Right lobe of liver (tissue), 6 donors: Measurements from ENCODE around the gene PTPN4. TPM values are rescaled to one million over a fixed set of nuclear protein-coding genes. Genes with fewer than 3 reads are reported as not detected.
"Not testable (repeated sequence)": the region's sequence is repeated elsewhere in the genome, so short reads cannot be mapped to it uniquely, and the experiment has no call there.

Experiments used
- ATAC-seq, 4 donors: fragments of 200-7000 bp; cut with Tn5 transposase; one replicate each; pipeline ENCODE4 v1.9.1; 2020; ENCODE audit warnings: mild to moderate bottlenecking in 4 of 4, moderate library complexity in 4 of 4
- DNase-seq, 3 donors: peaks; one replicate each; pipeline ENCODE4 v3.0.0-alpha.2; 2020
- H3K27ac ChIP-seq, 3 donors: fragments of 200-600 bp; one replicate each; pipeline ENCODE4 v1.8.0; 2022
- H3K27me3 ChIP-seq, 2 donors: fragments of 200-600 bp; one replicate each; pipeline ENCODE4 v1.8.0; 2022
- H3K36me3 ChIP-seq, 4 donors: fragments of 200-600 bp; sonication (generic) in 1 of 4; one replicate each; pipeline versions ENCODE4 v1.5.1 to v1.8.0; 2017 to 2022; ENCODE audit warnings: control low read depth in 1 of 4
- H3K4me1 ChIP-seq, 4 donors: fragments of 200-600 bp; sonication (generic) in 1 of 4; one replicate each; pipeline versions ENCODE4 v1.5.1 to v1.8.0; 2017 to 2022; ENCODE audit warnings: control low read depth in 1 of 4
- H3K4me3 ChIP-seq, 3 donors: fragments of 200-600 bp; one replicate each; pipeline ENCODE4 v1.8.0; 2022
- H3K9me3 ChIP-seq, 4 donors: fragments of 200-600 bp; sonication (generic) in 1 of 4; one replicate each; pipeline versions ENCODE4 v1.5.1 to v1.8.0; 2017 to 2022; ENCODE audit warnings: control low read depth in 1 of 4
- CTCF ChIP-seq, 4 donors: fragments of 200-600 bp in 3 of 4; fragments of 450-650 bp in 1 of 4; IDR thresholded peaks; one replicate each; pipeline versions ENCODE4 v1.5.1 to v1.8.0; 2016 to 2022; ENCODE audit warnings: antibody characterized with exemption in 4 of 4, mild to moderate bottlenecking in 2 of 4
- POLR2A ChIP-seq: fragments of 450-650 bp; IDR thresholded peaks from one replicate; pipeline ENCODE4 v1.6.1; 2017; ENCODE audit warnings: antibody characterized with exemption, mild to moderate bottlenecking
- WGBS: methylation state at CpG from one replicate; pipeline ENCODE4 v1.1.6; 2018; ENCODE audit warnings: low coverage, low lambda C conversion rate; ENCODE audit not compliant: insufficient coverage; ENCODE audit errors: missing lambda C conversion rate; 5-methylcytosine and 5-hydroxymethylcytosine counted together
- intact Hi-C, 2 donors: fragments of 100-400 bp; cut with DNase I; formaldehyde crosslinking; loops; one replicate each; pipeline versions ENCODE4 v1.11.2 to v1.14.1; 2022
- total RNA-seq, 6 experiments: library from RNA; depleted of rRNA in 2 of 6; stranded (reverse); fragments of >200 nt in 2 of 6; fragmentation: NEBNext Ultra II Directional in 3 of 6; extraction: Animal tissue kit (Norgen Biotek cat#: 25700) in 3 of 6; gene quantifications; one replicate each; pipeline versions ENCODE4 v1.1.0 to v1.2.4, GENCODE V29; 2016 to 2023
- donor health status: DM: no; HTN: yes; CAD: no.
- donor health status: DM: no; HTN: no; CAD: no.
- donor health status: DM: no; HTN: no; CAD: no.
- donor health status: DM: no; HTN: yes; CAD: no.
- donor health status: DM: no; HTN: yes; CAD: no.

The PTPN4 gene
- total RNA-seq, 6 experiments from 2014 or later: 8.5 to 19.9 (median 14.8) TPM

- intact Hi-C loops: no loop called here
- no peaks in the 10 kb centered on the region for H3K9me3 ChIP-seq
- H3K27me3 ChIP-seq: no peaks in the 10 kb centered on the region
- DNase-seq (no peak), ATAC-seq (no peak)
- no peaks in the 10 kb centered on the region for H3K36me3 ChIP-seq
- TF ChIP-seq CTCF (IDR thresholded peaks at IDR 0.05) (no peak), POLR2A (no peak)
- 100% methylated on average over 2 of the region's 9 CpGs for WGBS
- no peak overlapping the region for H3K4me3 ChIP-seq
- no peaks in the 10 kb centered on the region for H3K4me1 ChIP-seq
- no peak overlapping the region for H3K27ac ChIP-seq
Observed at GRCh38 chr2:119794237-119794636, 34.5 kb downstream of the PTPN4 start.

- WGBS: 92% methylated on average over 2 of the region's 22 CpGs
- no peaks in the 10 kb centered on the region for H3K4me1 ChIP-seq
- H3K36me3 ChIP-seq: no peaks in the 10 kb centered on the region
- H3K27ac ChIP-seq: no peak overlapping the region
- intact Hi-C loops: no loop called here
- TF ChIP-seq POLR2A (no peak), CTCF (IDR thresholded peaks at IDR 0.05) (no peak)
- ATAC-seq: no peak
- H3K9me3 ChIP-seq: no peaks in the 10 kb centered on the region
- no peaks in the 10 kb centered on the region for H3K27me3 ChIP-seq
- no peak for DNase-seq
- no peak overlapping the region for H3K4me3 ChIP-seq
Observed at GRCh38 chr2:119795309-119796303, 35.9 kb downstream of the PTPN4 start.

GRCh38 chr2:119800376-119800902 is 40.7 kb downstream of the PTPN4 start:
- Histone ChIP-seq H3K27me3 (no peaks in the 10 kb centered on the region), H3K27ac (no peak overlapping the region), H3K9me3 (no peaks in the 10 kb centered on the region), H3K4me1 (no peaks in the 10 kb centered on the region), H3K36me3 (no peaks in the 10 kb centered on the region), H3K4me3 (no peak overlapping the region)
- ATAC-seq: no peak
- WGBS: 100% methylated on average over 1 of the region's 1 CpG
- no peak for DNase-seq
- TF ChIP-seq CTCF (IDR thresholded peaks at IDR 0.05) (no peak), POLR2A (no peak)
- intact Hi-C loops: no loop called here

- H3K36me3 ChIP-seq: no peaks in the 10 kb centered on the region
- ATAC-seq (no peak), DNase-seq (no peak)
- H3K4me3 ChIP-seq: no peak overlapping the region
- no peaks in the 10 kb centered on the region for H3K9me3 ChIP-seq
- H3K4me1 ChIP-seq: no peaks in the 10 kb centered on the region
- intact Hi-C loops: no loop called here
- WGBS: 92% methylated on average over 7 of the region's 7 CpGs
- H3K27me3 ChIP-seq: no peaks in the 10 kb centered on the region
- no peak for TF ChIP-seq CTCF (IDR thresholded peaks at IDR 0.05)
- TF ChIP-seq POLR2A: no peak
- no peak overlapping the region for H3K27ac ChIP-seq
Observed at GRCh38 chr2:119801040-119801439, 41.3 kb downstream of the PTPN4 start.

- H3K9me3 ChIP-seq, DNase-seq, intact Hi-C loops, H3K4me1 ChIP-seq, H3K27me3 ChIP-seq, H3K4me3 ChIP-seq, H3K27ac ChIP-seq, ATAC-seq, H3K36me3 ChIP-seq: not testable (repeated sequence)
- WGBS: 96% methylated on average over 10 of the region's 10 CpGs
Observed at GRCh38 chr2:119801989-119802388, 42.3 kb downstream of the PTPN4 start.
